NCI-H146 treated with DMSO at 0.1 percent for 48 hours (cell line): ENCODE data around the gene ADCY2.

ENCODE experiments used
- DNase-seq: peaks from one replicate; lab custom pipeline; 2025; ENCODE audit not compliant: unreplicated experiment; lab: John Stamatoyannopoulos, UW

ADCY2 gene

GRCh38 chr5:7659420-7659819 lies 263.5 kb downstream of the ADCY2 start:
- no peak for DNase-seq

- DNase-seq, result no peak
Observed at GRCh38 chr5:7662289-7662688, 266.4 kb downstream of the ADCY2 start.

GRCh38 chr5:7663808-7664207 lies 267.9 kb downstream of the ADCY2 start:
- no peak for DNase-seq

- DNase-seq, result no peak
Observed at GRCh38 chr5:7664208-7664607, 268.3 kb downstream of the ADCY2 start.

GRCh38 chr5:7667216-7667767 lies 271.4 kb downstream of the ADCY2 start:
- no peak for DNase-seq

DNA sequence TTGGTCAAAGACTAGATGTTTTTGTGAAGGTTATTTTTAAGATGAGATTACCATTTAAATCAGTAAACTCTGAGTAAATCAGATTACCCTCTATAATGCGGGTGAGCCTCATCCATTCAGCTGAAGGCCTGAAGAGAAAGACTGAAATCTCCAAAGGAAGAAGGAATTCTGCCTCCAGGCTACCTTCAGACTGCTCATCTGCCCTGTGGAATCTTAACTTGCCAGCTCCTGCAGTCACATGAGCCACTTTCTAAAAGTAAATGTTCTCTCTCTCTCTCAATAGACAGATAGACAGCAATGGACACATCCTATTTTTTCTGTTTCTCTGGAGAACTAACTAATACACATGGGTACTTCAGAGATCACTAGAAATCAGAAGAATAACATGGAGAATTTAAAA lies 272.2 kb downstream of the ADCY2 start:
- no peak for DNase-seq

DNA sequence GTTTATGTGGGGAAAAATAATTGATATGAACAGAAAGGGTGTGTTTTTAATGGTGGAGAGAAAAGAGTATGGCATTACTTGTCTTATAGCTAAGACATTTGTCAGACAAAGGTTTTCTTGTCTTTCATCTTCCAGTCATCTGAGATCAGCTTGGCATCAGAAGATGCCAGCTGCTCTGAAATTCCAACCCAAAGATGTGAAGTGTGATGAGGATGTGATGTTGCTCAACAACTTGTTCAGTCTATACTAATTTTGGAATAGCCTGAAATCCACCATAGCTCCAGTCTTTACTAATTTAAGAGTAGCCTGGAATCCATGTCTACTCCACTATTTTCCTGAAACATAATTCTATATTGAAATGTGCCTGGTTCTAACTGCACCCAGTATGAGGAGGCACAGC lies 272.7 kb downstream of the ADCY2 start:
- DNase-seq, result no peak

DNA sequence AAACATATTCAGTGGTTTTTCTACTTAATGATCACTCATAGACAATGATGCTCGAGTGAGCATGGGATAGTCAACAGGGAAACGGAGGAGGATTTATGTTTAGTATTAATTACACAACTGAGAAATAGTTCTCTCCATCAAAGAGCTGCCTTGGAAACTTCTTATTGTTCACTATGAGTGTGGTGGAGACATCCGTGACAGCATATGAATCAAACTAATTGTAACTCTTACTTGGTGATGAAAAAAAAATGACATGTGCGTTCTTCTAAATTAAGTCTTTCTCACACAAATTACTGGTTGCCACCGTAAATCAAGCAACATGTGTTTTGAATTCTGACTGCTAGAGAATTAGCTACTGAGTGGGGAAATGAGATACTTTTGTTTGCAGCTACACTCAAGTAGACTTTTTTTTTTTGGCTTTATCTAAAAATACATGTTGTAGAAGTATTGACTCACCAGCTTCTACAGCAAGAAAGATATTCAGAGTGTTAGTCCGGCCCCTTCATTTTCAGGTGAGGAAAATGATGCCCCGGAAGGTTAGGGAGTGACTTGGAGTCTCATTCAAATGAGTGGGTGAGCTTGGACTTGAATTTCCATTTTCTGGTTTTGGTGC lies 275.5 kb downstream of the ADCY2 start:
- no peak for DNase-seq

GRCh38 chr5:7673658-7674057 lies 277.7 kb downstream of the ADCY2 start:
- DNase-seq, result no peak

- DNase-seq, result no peak
Observed at GRCh38 chr5:7676455-7676854, 280.5 kb downstream of the ADCY2 start.

- DNase-seq, result no peak
Observed at GRCh38 chr5:7678030-7678429, 282.1 kb downstream of the ADCY2 start.

DNA sequence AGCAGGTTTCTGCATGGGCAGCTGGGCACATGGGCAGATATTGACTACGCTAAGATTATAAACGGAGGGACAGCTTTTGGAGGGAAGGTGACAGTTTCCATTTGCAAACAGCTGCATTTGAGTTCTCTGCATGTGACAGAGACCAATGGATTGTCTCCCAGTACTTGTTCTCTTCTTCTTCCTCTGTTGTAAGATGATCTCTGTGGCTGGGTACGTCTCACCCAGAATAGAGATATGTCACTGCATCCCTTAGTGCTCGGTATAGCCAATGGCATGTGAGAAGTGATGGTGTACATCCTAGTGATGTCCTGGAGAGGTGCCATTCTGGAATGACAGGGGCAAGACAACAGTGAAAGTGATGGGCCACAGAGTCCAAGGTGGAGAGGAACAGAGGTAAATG lies 283.7 kb downstream of the ADCY2 start:
- DNase-seq, result no peak

DNA sequence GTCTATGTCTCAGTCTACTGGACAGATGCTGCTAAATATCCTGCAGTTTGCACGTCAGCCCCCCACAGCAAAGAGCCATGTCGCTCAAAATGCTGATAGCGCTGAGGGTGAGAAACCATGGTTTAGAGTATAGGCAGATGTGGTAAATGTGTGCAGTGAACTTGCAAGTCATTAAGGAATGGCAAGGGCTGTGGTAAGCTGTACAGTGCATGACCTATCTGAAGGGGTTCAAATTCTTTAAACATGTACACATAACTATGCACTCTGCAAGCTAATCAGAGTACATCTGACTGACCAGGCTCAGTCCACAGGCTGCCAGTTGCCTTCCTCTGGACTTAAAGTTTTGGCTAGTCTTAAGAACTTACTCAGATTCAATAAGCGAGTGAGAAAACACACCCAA lies 284.3 kb downstream of the ADCY2 start:
- DNase-seq, result no peak

- DNase-seq, result no peak
Observed at GRCh38 chr5:7682379-7682778, 286.4 kb downstream of the ADCY2 start.

- no peak for DNase-seq
Observed at GRCh38 chr5:7683753-7684152, 287.8 kb downstream of the ADCY2 start.

- DNase-seq, result no peak
Observed at GRCh38 chr5:7684826-7685225, 288.9 kb downstream of the ADCY2 start.

- no peak for DNase-seq
Observed at GRCh38 chr5:7686794-7687193, 290.9 kb downstream of the ADCY2 start.

- no peak for DNase-seq
Observed at GRCh38 chr5:7690557-7690956, 294.6 kb downstream of the ADCY2 start.

DNA sequence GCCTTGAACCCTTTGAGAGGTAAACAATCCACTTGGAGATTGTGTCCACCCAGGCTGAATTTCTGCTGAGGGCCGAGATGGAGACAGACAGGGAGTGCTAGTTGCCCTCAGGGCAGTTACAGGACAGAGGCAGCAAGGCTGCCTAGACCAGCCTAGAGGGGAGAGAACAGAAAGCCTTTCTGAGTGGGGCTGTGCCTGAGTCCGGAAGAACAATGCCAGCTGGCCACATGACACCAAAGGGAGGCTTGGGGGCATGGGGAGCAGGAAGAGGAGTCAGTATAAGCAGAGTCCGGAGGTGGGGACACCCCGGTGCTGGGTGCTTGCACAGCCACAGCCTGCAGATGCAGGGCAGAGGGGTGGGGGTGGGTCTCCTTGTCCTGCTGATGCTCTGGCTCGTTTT lies 309.3 kb downstream of the ADCY2 start:
- no peak for DNase-seq

- no peak for DNase-seq
Observed at GRCh38 chr5:7705736-7706135, 309.8 kb downstream of the ADCY2 start.

- no peak for DNase-seq
Observed at GRCh38 chr5:7706256-7706655, 310.3 kb downstream of the ADCY2 start.

GRCh38 chr5:7714119-7714518 lies 318.2 kb downstream of the ADCY2 start:
- no peak for DNase-seq

DNA sequence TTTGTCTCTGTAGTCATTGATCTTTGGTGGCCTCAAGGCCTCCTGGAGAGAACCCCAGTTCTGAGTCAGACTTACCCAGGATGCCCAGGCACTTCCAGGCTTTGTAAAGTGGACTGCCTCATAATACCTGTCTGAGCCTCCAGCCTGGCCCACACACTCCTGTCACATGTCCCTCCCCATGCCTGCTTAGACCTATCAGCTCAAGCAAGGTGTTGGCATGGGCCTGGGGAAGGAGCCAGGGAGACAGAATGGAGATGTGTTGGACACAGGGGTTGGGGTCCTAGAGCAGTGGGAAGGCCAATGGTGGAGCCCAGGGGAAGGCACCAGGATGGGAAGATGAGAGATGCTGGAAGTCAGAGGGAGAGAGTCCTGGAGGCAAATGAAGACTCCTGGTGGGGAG lies 318.8 kb downstream of the ADCY2 start:
- DNase-seq, result no peak
